Skeletal muscle tissue (tissue), 4 donors: ENCODE measurements around the gene MB21D2. TPM values are rescaled to one million over a fixed set of nuclear protein-coding genes. Genes with fewer than 3 reads are reported as not detected.

Experiments
- H3K27ac ChIP-seq: one replicate; pipeline ENCODE4 v1.7.0; 2013; ENCODE audit warnings: mild to moderate bottlenecking, low read depth, low read length, inconsistent platforms
- H3K27me3 ChIP-seq, 3 donors: one replicate each; pipeline ENCODE4 v1.7.0; 2013; ENCODE audit warnings: low read length in 3 of 3; ENCODE audit not compliant: control insufficient read depth in 3 of 3, insufficient read depth in 3 of 3
- H3K36me3 ChIP-seq, 3 donors: one replicate each; pipeline ENCODE4 v1.7.0; 2013; ENCODE audit warnings: low read length in 3 of 3; ENCODE audit not compliant: control insufficient read depth in 3 of 3, insufficient read depth in 3 of 3
- H3K4me1 ChIP-seq, 3 donors: one replicate each; pipeline ENCODE4 v1.7.0; 2013; ENCODE audit warnings: low read length in 3 of 3, mild to moderate bottlenecking in 3 of 3; ENCODE audit not compliant: control insufficient read depth in 3 of 3, insufficient read depth in 3 of 3
- H3K4me3 ChIP-seq, 3 donors: one replicate each; pipeline ENCODE4 v1.7.0; 2013; ENCODE audit warnings: low read length in 3 of 3
- H3K9ac ChIP-seq, 3 donors: one replicate each; pipeline ENCODE4 v1.7.0; 2013; ENCODE audit warnings: low read length in 3 of 3, mild to moderate bottlenecking in 3 of 3, moderate library complexity in 2 of 3, low read depth in 1 of 3
- H3K9me3 ChIP-seq, 3 donors: one replicate each; pipeline ENCODE4 v1.7.0; 2013; ENCODE audit warnings: low read length in 3 of 3; ENCODE audit not compliant: control insufficient read depth in 3 of 3
- total RNA-seq: library from RNA; depleted of rRNA; stranded (reverse); fragments of >200 nt; gene quantifications from one replicate; pipeline ENCODE4 v1.2.3, GENCODE V29; 2014
- donor health status: Osteomylitis.

Gene MB21D2
- total RNA-seq, 1 donor from 2014 or later = 24.0 TPM

DNA sequence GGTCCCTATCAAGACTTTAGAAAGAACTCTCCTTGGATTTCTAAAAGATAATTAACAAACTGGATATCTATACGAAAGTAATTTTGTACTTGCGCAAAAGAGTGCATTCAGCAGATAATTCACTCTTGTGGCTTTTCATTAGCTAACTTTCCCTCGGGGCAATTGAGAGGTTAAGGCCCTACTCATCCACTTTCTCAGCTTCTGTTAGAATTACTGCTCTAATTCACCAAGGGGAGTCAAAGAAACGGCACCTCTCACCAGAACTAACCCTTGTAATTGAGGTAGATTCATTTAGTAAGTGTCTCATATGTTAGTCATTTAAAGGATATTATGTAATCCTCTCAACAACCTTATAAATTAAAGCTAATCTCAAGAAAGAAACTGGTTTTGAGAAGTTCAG, 22.5 kb upstream of the MB21D2 start:
- Histone ChIP-seq H3K36me3 (no peaks in the 10 kb centered on the region), H3K4me3 (no peak overlapping the region), H3K27me3 (no peaks in the 10 kb centered on the region), H3K4me1 (no peaks in the 10 kb centered on the region), H3K27ac (no peak overlapping the region), H3K9me3 (no peaks in the 10 kb centered on the region), H3K9ac (no peak overlapping the region)

- no peak overlapping the region for H3K27ac ChIP-seq
- H3K36me3 ChIP-seq = no peaks in the 10 kb centered on the region
- H3K4me1 ChIP-seq = no peaks in the 10 kb centered on the region
- no peak overlapping the region for H3K9ac ChIP-seq
- no peaks in the 10 kb centered on the region for H3K27me3 ChIP-seq
- no peaks in the 10 kb centered on the region for H3K9me3 ChIP-seq
- no peak overlapping the region for H3K4me3 ChIP-seq
These were observed 17.8 kb upstream of the MB21D2 start for GRCh38 chr3:192935441-192935840.

DNA sequence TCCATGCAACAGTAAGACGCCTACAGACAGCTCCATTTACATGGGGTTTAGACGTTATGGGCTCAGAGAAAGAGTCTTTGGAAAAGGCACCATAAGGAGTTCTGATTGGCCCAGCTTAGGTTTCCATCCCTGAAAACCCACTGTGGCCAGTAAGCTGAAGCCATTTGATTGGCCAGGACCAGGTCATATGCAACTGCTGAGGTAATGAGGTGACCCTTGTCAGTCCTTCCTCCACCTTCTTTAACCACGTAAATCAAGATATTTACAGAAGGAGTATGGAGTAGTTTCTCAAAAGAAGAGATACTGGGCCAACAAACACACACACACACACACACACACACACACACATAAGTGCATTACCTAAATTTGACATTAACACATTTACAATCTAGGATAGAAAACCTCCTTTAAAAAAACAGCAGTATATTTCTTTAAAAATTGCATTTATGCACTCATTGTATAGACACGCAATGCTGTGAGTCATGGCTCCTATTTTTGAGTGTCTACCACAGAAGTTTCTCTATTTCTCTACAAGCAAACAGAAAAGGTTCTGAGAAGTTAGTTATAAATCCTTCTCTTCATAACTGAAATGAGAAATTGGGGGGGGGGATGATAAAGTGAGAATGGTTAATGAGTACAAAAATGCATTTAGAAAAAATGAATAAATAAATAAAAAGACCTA, 16.3 kb upstream of the MB21D2 start:
- Histone ChIP-seq H3K9me3 (no peaks in the 10 kb centered on the region), H3K27me3 (no peaks in the 10 kb centered on the region), H3K36me3 (no peaks in the 10 kb centered on the region), H3K27ac (no peak overlapping the region), H3K4me1 (no peaks in the 10 kb centered on the region), H3K9ac (no peak overlapping the region), H3K4me3 (no peak overlapping the region)

DNA sequence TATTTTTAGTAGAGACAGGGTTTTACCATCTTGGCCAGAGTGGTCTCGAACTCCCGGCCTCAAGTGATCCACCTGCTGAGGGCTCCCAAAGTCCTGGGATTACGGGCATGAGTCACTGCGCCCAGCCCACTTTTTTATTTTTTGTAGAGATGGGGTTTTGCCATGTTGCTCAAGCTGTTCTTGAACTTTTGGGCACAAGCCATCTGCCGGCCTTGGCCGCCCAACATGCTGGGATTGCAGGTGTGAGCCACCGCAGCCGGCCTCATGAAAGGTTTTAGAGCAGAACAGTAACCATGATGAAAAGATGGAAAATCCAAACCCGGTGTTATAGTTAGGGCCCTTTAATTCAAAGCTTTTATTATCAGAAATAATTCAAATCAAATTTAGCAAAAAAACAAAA, 15.6 kb upstream of the MB21D2 start:
- Histone ChIP-seq H3K27me3 (no peaks in the 10 kb centered on the region), H3K4me3 (no peak overlapping the region), H3K9me3 (no peaks in the 10 kb centered on the region), H3K36me3 (no peaks in the 10 kb centered on the region), H3K27ac (no peak overlapping the region), H3K4me1 (no peaks in the 10 kb centered on the region), H3K9ac (no peak overlapping the region)

DNA sequence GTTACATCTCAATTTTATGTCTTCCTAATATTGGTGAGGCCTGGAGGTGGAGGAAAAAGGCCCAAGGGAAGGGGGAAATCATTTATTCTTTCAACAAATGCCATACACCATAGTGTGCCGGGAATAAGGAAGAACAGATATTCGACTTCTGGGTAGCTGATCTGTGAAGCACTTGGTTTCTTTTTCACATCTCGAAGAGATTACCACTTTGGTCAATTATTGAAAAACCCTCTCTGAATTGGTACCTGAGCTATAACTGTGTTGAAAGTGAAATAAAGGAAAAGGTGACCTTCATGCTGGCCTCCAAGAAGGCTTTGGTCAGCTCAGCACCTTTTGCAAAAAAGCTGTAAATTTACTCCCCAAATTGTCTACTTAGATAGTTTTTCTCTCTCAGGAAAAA, 14.2 kb upstream of the MB21D2 start:
- Histone ChIP-seq H3K36me3 (no peaks in the 10 kb centered on the region), H3K27me3 (no peaks in the 10 kb centered on the region), H3K9me3 (no peaks in the 10 kb centered on the region)

DNA sequence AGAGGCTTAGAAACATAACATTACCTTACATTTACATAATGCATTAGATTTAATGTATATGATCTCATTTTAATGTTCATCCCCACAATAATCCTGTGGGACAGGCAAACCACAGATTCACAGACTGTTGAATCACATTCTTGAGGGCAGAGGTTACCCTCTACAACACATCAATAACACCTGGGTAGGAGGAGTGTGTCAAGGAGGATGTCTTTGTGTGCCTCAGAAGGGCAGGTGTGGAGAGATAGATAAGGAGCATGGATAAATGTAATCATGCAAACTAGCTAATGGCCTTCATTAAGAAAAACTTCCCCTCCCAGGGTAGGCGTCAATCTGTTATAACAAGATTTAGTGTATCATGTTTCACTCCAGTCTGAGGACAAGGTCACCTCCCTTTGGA, 12.9 kb upstream of the MB21D2 start:
- H3K4me1 ChIP-seq = no peaks in the 10 kb centered on the region
- no peak overlapping the region for H3K27ac ChIP-seq
- H3K9ac ChIP-seq = no peak overlapping the region
- H3K9me3 ChIP-seq = no peaks in the 10 kb centered on the region
- no peak overlapping the region for H3K4me3 ChIP-seq
- no peaks in the 10 kb centered on the region for H3K27me3 ChIP-seq
- no peaks in the 10 kb centered on the region for H3K36me3 ChIP-seq

More for the DNA sequence above, 14.2 kb upstream of the MB21D2 start:
- H3K9ac ChIP-seq = no peak overlapping the region
- no peak overlapping the region for H3K4me3 ChIP-seq
- no peak overlapping the region for H3K27ac ChIP-seq
- no peaks in the 10 kb centered on the region for H3K4me1 ChIP-seq

GRCh38 chr3:192929755-192930547, 12.3 kb upstream of the MB21D2 start:
- no peak overlapping the region for H3K27ac ChIP-seq
- H3K9me3 ChIP-seq = no peaks in the 10 kb centered on the region
- H3K4me1 ChIP-seq = no peaks in the 10 kb centered on the region
- H3K4me3 ChIP-seq = no peak overlapping the region
- H3K9ac ChIP-seq = no peak overlapping the region
- H3K27me3 ChIP-seq = no peaks in the 10 kb centered on the region
- no peaks in the 10 kb centered on the region for H3K36me3 ChIP-seq

GRCh38 chr3:192929146-192929545, 11.5 kb upstream of the MB21D2 start:
- no peaks in the 10 kb centered on the region for H3K9me3 ChIP-seq
- H3K27me3 ChIP-seq = no peaks in the 10 kb centered on the region
- H3K4me1 ChIP-seq = no peaks in the 10 kb centered on the region
- H3K36me3 ChIP-seq = no peaks in the 10 kb centered on the region
- H3K9ac ChIP-seq = no peak overlapping the region
- H3K4me3 ChIP-seq = no peak overlapping the region
- H3K27ac ChIP-seq = no peak overlapping the region

DNA sequence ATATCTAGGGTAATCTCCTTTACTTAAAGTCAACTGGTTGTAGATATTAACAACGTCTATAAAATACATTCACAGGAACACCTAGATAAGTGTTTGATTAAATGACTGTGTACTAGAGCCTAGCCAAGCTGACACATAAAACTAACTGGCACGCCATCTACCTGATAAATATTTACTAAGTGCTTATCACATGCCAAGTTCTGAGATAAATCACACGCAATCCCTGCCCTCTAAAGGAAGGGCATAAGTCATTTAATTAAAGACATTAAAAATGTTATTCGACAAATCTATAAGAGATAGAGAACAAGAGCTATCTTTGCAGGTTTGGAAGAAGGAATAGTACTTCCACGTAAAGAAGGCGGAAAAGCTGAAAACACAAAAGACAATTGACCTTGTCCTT, 11.1 kb upstream of the MB21D2 start:
- no peaks in the 10 kb centered on the region for H3K4me1 ChIP-seq
- no peaks in the 10 kb centered on the region for H3K27me3 ChIP-seq
- no peaks in the 10 kb centered on the region for H3K9me3 ChIP-seq
- H3K9ac ChIP-seq = no peak overlapping the region
- no peak overlapping the region for H3K4me3 ChIP-seq
- H3K27ac ChIP-seq = no peak overlapping the region
- no peaks in the 10 kb centered on the region for H3K36me3 ChIP-seq

GRCh38 chr3:192928016-192928415, 10.4 kb upstream of the MB21D2 start:
- H3K9me3 ChIP-seq = no peaks in the 10 kb centered on the region
- no peak overlapping the region for H3K4me3 ChIP-seq
- no peak overlapping the region for H3K9ac ChIP-seq
- H3K36me3 ChIP-seq = no peaks in the 10 kb centered on the region
- no peaks in the 10 kb centered on the region for H3K4me1 ChIP-seq
- no peaks in the 10 kb centered on the region for H3K27me3 ChIP-seq
- no peak overlapping the region for H3K27ac ChIP-seq
